ENCODE measurements around the gene IGLON5.

Gene IGLON5

DNA sequence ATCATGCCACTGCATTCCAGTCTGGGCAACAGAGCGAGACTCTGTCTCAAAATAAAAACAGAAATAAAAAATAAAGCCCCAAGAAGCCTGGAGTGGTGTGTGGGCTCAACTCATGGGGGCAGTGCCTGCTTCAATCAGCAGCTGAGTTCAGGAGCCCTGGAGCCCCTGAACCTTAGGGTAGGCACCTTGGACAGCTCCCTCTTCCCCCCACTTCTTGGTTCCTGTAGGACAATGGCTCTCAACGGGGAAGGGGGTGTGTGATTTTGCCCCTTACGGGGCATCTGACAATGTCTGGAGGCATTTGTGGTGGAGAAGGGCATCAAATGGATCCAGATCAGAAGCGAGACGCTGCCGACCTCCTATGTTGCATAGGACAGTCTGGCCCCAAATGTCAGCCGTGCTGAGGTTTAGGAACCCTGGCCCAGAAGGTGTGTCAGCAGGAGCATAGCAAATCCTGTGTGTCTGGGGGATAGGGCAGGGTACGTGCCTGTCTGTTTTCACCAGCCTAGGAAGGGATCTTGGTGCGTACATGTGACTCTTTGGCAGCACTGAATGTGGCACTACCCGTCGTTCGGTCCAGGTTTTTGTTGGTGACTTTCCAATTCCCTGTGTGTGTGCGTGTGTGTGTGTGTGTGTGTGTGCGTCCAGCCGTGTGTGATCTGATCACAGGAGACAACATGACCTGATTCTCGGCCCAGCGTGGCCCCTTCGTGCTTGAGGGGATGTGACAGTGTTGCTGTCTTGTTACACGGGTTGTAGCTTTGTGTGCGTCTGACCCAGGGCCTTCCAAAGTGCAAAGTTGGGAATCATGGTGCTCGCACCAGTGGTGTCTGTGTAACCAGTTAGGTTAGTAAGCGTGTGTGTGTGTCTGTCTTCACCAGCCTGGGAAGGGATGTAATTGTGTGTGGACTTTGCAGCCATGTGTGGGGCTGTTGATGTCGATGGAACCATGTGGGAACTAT lies 7.5 kb downstream of the IGLON5 start:
- no peak for DNase-seq

DNA sequence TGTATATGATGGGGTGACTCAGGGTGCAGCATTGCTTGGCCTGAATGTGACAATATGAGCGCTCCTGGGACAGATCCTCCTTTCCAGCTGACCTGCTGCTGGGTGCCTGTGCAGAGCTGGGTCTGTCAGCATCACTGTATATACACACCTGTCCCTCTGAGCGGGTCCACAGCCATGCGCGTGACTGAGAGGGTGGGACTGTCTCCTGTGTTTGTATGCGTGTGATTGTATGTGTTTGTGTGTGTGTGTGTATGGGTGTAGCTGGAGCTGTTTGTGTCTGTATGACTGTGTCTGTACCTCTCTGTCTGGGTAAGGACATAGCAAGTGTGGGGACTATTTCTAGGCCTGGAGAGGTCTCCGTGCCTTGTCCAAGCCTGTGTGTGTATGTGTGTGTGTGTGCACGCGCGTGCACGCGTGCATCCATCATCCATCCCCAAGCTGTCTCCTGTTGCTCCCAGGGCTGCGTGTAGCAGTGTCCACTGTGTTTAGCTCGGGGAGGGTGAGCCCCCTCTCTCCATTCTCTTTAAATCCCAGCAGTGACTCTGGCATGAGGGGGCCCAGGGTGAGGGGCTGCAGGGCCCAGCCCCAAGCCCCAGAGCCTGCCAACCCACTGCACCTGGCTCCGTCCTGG lies 8.3 kb downstream of the IGLON5 start:
- no peak for DNase-seq

DNA sequence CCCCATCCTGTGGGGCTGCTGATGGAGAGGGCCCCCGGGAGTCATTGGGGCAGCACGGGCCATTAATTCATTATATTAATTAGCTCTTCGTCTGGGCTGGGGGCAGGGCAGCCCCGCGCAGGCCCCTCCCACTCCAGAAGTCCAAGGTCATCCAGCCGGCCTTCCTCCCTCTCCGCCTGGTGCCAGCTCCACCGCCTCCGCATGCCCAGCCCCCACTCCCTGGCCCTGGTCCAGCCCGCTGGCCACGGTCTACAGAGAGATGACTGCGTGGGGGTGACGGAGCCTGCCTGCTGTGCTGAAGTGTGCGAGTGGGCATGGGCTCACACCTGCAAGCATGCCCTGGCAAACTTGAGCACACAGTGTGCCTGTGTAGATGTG lies 8.8 kb downstream of the IGLON5 start:
- no peak for DNase-seq

DNA sequence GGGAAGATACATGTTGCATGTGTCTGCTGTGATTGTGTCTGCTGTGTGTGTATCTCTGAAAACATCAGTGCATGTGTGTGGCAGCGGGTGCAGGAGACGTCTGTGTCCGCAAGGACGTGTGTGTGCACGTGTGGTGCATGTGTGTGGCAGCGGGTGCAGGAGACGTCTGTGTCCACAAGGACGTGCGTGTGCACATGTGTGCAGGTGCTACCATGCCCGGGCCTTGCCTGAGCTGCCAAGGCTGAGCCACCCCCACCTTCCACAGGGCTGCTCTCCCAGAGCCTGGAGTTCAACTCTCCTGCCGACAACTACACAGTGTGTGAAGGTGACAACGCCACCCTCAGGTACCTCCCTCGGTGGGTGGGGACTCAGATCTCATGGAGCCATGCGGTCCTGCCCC lies 10.4 kb downstream of the IGLON5 start:
- no peak for DNase-seq

DNA sequence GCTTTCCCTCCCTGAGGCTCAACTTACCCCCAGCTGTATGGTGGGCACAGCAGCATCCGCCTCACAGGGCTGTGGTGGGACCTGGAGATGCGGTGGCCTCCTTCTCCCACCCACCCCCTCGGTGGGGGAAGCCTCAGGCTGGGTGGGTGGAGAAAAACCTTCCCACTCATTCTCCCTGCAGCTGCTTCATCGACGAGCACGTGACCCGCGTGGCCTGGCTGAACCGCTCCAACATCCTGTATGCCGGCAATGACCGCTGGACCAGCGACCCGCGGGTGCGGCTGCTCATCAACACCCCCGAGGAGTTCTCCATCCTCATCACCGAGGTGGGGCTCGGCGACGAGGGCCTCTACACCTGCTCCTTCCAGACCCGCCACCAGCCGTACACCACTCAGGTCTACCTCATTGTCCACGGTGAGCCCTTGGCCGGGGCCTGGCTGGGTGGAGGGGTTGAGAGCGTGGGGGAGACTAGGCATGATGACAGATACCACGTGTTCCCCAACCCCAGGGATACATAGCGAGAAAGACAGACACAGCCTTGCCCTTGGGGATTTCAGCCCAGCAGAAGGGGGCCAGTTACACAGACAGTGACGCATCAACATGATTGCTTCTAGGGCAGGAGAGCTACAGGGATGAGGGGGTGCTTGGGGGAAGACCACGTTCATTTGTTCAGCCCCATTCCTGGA lies 12.2 kb downstream of the IGLON5 start:
- DNase-seq, result no peak

DNA sequence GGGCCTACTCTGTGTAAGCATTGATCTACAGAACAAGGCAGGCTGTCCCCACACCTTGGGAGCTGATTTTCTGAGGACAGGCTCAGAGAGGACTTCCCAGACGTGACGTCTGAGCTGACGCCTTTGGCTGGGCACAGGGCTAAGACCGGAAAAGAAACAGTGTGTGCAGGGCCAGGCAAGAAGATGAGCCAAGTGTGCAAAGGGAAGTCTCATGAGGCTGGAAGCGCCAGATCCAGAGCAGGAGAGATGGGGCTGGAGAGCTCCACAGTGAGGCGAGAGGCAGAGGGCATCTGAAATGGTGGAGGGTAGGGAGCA lies 12.7 kb downstream of the IGLON5 start:
- no peak for DNase-seq

DNA sequence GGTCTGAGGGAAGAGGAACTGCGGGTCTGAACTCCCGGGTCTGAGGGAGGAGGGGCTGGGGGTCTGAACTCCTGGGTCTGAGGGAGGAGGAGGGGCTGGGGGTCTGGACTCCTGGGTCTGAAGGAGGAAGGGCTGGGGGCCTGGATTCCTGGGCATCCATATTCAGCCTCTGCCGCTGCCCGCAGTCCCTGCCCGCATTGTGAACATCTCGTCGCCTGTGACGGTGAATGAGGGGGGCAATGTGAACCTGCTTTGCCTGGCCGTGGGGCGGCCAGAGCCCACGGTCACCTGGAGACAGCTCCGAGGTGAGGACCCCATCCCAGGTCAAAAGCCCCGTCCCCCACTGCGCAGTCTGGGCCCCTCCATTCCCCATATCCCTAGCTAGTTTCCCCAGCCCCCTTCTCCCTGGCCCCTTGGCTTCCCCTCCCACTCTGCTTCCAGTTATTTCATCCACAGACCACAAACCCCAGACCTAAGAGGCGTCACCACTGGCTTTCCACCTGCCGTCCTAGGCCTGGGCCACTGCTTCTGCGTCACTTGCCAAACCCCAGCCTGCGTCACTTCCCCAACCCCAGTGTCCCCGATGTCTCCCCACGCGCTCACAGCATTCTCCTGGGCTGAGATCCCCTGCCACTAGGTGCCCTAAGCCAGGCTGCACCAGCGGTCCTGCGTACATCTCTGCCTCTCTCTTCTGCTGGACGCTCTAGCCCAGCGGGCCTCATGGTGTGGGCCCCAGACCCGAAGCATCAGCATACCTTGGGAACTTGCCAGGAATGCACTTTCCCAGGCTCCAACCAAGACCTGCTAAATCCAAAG lies 13.9 kb downstream of the IGLON5 start:
- no peak for DNase-seq

DNA sequence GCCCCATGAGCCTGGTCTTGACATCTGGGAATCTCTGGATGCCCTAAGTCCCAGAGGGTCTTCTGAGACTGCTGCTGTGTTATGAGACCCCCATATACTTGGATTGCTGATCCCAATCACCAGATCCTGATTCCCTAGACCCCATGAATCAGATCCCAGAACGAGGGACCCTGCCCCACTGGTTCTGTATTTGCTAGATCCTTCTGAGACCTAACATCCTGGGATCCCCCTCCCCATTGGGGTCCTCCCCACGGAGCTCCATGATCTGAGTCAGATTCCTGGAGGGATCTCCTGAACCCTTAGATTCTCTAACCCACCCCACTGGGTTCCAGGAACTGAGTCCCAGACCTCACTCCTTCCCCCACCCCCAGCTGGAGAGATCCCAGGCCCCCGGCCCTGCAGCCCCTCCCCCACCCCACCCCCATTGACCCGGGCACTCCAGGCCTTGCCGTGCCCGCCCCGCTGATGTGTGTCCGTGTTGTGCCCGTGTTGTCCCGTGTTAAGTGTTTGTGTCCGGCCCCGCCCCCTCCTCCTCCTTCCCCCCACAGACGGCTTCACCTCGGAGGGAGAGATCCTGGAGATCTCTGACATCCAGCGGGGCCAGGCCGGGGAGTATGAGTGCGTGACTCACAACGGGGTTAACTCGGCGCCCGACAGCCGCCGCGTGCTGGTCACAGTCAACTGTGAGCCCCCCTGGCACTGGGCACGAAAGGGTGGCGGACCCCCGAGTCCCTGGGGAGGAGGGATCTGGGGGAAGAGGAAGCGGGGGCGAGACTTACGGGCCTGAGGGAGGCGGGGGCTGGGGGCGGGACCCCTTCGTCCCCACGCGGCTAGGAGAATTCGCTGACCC lies 15.0 kb downstream of the IGLON5 start:
- DNase-seq, result no peak

DNA sequence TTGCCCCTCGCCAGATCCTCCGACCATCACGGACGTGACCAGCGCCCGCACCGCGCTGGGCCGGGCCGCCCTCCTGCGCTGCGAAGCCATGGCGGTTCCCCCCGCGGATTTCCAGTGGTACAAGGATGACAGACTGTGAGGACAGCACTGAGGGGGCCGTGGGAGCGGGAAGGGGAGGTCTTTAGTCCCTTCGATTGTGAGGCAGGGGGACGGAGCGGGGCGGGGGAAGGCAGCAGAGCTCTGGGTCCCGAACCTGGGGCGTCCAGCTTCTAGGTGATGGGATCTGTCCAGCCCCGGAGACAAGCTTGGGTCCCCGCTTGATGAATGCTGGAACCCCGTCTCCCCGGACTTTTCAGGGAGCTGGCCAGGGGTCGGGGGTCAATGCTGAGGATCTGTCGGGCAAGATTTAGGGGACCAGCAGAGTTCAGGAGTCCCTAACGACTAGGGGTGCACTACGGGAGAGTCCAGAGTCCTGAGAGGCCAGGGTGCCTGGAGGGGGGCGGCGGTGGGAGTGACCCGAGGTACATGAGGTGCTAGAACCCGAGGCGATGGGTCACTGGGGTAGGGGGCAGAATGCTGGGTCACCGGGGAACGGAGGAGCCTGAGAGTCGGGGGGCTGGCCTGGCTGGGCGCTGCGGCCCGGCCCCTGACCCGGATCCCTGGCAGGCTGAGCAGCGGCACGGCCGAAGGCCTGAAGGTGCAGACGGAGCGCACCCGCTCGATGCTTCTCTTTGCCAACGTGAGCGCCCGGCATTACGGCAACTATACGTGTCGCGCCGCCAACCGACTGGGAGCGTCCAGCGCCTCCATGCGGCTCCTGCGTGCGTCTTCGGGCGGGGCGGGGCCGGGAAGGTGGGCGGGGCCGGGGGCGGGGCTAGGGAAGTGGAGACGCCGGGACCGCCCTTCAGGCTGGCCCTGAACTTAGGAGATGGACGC lies 15.9 kb downstream of the IGLON5 start:
- no peak for DNase-seq

DNA sequence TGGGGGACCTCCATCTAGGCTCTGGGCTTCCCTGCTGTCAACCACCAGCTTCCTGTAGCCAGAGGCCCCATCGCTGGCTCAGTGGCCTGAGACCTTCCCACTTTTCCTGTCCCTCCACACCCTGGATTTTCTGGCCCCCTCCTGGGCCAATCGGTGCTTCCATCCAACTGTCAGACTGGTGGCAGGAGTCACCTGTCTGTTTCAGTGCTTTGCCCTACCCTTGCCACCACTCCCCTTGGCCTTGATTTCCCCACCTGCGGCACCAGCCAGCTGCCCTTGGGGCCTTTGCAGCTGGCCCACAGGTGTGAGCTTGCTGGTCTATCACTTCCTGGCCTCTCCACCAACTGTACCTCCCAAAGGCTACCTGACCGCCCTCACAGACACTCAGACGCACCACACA lies 18.0 kb downstream of the IGLON5 start:
- no peak for DNase-seq

DNA sequence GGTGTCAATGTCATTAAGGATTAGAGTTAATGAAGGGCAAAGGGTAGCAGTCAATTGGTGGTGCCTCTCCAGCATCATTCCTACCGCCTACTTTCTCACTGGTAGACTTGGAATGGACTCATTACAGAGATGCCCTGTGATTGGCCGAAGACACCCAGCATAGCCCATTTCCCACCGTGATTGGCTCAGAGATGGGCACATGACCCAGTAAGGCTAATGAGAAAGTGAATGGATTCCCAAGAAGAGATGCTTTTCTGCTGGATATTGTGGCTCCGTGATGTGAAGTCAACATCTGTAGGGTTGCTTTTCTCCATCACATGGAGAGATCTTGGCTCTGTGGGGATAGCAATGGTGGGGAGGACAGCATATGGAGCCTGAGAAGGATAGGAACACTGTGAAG lies 18.9 kb downstream of the IGLON5 start:
- DNase-seq, result no peak

DNA sequence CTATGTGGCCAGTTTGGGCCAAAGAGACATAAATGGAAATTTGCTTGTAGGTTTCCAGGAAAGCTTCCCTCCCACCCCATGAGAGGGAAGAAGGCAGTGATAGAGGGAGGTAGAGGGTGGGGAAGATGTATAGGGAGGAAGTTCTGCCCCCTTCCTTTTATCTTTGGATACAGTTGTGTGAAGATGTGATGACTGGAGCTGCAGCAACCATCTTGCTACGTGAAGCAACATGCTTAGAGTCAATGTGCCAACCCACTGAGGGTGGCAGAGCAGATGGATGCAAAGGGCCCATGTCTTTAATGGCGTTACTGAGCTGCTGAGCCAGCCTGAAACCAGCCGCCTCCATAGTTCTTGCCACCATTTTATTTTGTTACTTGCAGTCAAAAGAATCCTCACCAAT lies 19.7 kb downstream of the IGLON5 start:
- no peak for DNase-seq

DNA sequence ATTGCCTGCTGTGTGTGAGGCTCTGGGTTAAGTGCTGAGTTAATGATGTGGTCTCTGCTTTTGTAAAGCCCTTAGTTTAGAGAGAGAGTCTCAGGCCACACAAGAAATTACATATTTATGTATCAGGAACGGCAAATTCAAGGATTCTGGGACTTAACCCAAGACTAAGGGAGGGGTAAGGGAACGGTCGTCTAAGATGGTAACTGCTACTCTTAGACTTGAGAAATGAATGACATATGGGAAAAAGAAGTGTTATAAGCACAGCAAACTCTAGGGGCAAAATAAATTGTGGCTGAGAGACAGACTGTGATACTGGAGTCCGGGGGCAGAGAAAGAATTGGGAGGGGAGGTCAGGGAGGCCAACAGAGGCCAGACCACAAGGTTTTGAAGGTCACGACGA lies 20.3 kb downstream of the IGLON5 start:
- no peak for DNase-seq

DNA sequence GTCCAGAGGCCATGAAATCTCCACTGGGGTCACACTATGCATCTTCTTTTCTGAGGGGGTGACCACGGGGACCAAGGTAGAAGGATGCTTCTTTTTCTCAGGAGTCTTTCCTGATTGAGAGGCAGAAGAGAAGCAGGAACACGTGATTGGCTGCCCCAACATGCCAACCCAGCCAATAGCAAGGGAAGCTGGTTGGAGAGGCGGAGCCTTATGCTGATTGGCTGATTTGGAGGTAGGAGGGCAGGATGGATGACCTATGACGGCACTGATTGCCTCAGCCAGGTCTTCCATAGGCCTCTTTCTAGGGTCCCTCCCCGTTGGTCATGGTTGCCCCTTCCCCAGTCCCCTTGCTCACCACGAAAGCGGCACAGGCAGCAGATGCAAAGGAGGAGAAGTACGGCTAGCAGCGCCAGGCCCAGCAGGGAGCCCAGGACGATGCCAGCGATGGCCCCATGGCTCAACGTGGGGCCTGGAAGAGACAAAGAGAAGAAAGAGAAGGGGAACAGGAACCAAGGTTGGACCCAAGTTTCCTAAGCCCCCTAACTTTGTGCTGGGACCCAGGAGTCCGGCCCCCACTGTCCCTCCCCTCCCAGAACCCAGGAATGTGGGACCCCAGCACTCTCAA lies 22.5 kb downstream of the IGLON5 start:
- DNase-seq, result no peak

DNA sequence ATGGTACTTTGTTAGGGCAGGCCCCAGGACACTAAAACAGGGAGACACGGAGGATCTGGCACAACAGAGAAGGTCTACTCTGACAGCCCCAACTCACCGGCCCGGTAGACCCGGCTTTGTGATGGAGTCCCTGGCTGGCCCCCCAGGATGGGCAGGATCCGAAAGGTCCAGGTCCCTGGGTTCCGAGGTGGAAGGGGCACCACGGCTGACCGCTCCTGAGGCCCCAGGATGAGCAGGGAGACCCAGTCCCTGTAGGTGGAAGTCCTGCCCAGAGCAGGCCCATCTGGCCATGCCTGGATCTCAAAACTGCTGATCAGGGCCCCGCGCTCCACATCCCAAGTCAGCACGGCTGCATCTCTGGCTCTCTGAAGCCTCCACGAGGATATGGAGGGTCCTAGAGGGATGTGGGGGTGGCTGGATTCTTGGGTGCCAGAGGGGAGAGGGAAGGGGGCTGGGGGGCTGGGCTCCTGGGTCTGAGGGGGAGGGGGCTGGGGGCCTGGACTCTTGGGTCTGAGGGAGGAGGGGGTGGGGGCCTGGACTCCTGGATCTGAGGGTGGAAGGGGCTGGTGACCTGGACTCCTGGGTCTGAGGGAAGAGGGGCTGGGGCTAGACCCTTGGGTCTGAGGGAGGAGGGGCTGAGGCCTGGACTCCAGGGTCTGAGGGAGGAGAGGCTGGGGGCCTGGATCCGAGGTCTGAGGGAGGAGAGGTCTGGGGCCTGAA lies 25.9 kb downstream of the IGLON5 start:
- DNase-seq, result no peak

DNA sequence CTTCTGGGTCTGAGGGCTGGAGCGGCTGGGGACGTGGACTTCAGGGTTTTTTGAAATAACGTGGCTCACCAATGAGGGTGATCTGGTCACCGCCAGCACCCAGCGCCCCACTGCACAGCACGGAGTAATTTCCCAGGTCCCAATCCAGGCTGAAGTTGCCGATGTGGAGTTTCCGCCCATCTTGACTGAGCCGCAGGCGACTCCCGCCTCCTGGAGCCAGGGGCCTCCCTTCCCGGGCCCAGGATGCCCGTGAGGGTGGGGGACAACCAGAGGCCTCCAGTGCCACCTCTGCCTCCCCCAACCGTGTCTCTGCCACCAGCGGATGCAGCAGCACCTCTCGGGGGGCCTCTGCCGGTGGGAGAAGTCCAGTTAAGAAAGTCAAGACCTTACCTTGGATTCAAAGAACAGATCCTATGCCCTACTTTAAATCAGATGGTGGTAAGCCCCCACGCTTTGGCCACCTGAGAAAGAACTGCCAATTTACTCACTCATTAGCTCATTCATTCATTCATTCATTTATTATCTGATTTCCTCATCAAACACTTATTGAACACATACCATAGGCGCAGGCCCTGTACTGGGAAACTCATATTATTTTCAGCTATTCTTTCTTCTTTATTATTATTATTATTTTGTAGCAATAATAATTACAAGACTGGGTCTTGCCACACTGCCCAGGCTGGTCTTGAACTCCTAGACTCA lies 26.6 kb downstream of the IGLON5 start:
- DNase-seq, result no peak

DNA sequence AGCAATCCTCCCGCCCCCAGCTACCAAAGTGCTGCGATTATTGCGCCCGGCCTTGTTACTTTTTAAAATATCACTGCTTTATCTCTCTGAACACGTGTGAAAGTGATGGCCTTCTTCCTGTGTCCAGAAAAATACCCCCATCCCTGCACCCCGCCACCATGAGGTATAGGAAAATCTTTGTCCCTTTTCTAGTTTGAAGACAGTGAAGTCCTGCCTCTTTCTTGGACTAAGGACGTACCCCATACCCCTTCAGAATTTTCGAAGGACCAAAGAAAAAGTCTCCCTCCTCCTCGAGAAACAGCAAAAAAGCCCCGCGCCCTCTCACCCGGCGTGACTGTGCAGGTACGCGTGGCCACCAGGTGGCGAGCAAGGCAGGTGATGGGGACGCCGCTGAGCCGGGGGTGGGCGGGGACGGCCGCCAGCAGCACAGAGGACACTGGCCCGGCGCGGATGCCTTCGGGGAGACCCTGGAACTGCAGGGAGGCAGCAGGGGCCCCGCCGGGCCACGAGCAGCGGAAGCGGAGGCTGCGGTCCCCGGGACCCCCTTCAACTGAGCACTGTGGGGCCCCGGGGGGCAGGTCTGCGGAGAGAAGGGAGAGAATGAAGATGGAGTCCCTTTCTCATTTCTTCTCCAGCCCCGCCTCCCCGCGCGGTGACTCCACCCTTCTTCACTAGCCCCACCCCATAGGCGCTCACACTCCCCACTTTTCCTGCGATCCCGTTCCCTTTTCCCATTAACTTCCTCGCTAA lies 27.3 kb downstream of the IGLON5 start:
- peak; percentile 68 for DNase-seq

DNA sequence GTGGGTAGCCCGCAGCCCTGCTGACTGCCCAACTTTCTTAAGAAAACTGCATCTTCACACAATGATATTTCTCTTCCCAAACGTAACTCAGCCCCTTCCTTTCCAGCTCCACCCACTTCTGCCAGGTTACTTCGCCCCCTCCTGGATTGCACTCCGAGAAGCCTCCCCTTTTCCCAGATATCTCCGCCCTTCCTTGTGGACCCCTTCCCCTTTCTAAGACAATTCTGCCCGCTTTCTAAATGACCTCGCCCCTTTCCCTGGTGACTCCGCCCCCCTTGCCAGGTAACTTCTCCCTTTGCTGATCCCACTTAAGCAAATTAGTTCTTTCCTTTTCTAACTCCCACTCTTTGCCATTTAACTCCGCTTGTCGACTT lies 27.9 kb downstream of the IGLON5 start:
- DNase-seq, result no peak
